RKO (cell line): ENCODE measurements around the gene SLC9A6.

ENCODE experiments used
- DNase-seq: peaks from one replicate; pipeline ENCODE4 v3.0.0-alpha.2; 2016; ENCODE audit warnings: low spot score

Gene SLC9A6

DNA sequence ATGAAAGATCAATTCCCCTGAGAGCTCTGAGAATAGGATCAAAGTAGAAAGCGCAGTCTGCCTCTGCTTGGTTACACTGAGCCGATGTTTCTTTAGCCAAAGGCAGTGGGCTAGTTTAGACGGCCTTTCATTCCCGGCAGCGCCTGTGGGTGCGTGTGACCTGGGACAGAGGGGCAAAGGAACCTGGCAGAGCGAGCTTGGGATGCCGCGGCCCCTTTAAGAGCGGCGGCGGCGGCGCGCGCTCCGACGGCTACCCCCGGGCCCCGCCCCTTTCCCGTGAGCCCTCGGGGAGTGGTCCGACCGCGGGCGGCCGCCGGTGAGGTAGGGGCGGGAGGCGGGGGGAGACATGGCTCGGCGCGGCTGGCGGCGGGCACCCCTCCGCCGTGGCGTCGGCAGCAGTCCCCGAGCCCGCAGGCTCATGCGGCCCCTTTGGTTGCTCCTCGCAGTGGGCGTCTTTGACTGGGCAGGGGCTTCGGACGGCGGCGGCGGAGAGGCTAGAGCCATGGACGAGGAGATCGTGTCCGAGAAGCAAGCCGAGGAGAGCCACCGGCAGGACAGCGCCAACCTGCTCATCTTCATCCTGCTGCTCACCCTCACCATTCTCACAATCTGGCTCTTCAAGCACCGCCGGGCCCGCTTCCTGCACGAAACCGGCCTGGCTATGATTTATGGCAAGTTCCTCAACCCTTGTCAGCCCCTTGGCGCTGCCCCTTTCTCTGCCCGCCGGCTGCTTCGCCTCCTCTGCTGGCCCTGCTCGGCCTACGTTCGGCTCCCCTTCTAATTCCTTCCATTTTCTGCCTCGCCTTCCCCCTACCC, at the start of gene SLC9A6:
SLC9A6 (plus strand) TSS at position 279 of the 816 bp plus-strand sequence; CDS start at position 503, 224 bp downstream.
- peak; percentile 62 for DNase-seq

GRCh38 chrX:135944486-135944885, 40.7 kb upstream of the SLC9A6 start:
- no peak for DNase-seq

GRCh38 chrX:135951291-135951690, 33.9 kb upstream of the SLC9A6 start:
- no peak for DNase-seq

DNA sequence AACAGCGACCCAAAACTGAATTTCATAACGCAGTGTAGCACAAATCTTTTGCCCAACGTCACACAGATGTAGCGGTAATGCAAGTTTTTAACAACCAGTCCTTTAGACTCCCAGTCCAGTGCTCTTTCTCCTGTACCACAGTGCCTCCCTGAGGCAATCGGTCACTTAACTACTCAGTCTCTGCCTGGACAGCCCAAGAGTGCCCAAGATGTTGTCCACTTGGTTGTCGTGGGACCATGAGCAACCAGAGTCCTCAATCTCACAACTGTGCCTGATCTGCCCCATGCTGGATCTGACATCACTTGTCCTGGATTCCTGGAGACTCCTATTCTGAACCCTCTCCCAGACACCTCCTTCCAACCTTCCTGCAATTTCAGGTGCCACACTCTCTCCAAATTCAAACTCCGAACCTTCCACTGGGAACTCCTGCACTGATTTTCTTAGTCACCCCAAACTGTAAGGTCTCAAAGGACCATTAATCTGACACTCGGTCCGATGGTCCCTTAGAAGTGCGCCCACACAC, 12.1 kb upstream of the SLC9A6 start:
- peak; percentile 62 for DNase-seq

- DNase-seq, result peak; percentile 83
Observed at GRCh38 chrX:135973548-135974278, 11.5 kb upstream of the SLC9A6 start, which contains the start of gene MMGT1. Gene MMGT1 (minus strand): TSS chrX:135973988. CDS start chrX:135973675, 313 bp downstream.

DNA sequence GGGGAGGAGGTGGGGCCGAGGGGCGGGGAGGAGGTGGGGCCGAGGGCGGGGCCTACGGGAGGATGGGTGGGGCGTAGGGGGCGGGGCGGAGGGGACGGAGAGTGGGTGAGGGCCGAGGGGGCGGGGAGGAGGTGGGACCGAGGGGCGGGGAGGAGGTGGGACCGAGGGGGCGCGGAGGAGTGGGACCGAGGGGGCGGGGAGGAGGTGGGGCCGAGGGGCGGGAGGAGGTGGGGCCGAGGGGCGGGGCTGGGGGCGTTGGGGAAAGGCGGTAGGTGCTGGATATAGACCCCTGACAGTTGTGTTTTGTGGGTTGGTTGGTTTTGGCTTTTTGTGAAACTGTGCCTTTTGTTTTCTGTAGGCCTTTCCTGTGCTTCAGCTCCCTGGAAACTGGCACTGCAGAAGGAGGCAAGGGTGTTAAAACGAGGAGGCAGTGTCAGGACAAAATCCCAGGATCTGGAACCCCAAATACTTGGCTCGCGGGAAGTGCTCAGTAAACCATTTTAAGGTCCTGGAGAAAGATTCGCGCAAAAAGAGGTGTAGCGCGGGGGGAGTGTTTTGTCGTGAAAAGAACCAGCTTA, 10.9 kb upstream of the SLC9A6 start:
- DNase-seq, result peak; percentile 15

GRCh38 chrX:135975421-135975820, 9.8 kb upstream of the SLC9A6 start:
- no peak for DNase-seq

DNA sequence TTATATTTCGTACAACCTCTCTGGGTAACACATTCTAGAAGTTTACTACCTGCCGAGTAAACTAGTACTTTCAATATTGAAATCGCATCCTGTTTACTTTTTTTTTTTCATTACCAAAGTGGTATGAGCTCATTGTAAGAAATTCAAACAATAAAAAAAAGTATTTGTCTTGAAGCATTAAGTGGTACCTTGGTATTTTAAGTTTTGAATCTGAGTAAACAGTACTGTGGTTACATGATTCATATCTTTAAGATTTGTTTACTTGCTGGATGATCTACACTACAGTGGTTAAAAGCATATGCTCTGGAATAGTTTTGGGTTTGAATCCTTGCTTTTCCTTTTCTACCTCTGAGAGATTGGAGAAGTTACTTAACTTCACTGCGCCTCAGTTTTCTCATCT, 7.6 kb upstream of the SLC9A6 start:
- peak; percentile 20 for DNase-seq

GRCh38 chrX:135981010-135981409, 4.2 kb upstream of the SLC9A6 start:
- DNase-seq, result no peak

GRCh38 chrX:135981668-135982067, 3.6 kb upstream of the SLC9A6 start:
- DNase-seq, result no peak

DNA sequence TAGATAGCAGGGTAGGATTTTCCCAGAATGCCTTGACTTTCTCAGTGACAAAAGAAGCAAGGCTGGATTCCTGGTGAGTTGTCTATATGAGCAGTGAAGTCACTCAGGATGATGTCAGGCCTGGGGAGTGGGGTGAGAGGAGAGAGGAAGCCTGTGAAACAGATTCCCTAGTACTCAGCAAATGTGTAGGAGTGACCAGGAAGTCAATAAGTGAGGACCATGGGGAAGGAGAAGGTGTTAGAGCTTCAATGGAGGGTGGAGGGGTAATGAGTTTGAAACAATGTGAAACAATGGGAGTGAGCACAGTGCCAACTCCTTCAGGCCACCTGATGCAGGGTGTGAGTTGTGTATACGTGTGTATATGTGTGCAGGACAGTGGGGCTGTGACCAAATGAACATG, 2.4 kb upstream of the SLC9A6 start:
- DNase-seq, result no peak

- DNase-seq, result no peak
Observed at GRCh38 chrX:135984256-135984655, 979 bp upstream of the SLC9A6 start.

DNA sequence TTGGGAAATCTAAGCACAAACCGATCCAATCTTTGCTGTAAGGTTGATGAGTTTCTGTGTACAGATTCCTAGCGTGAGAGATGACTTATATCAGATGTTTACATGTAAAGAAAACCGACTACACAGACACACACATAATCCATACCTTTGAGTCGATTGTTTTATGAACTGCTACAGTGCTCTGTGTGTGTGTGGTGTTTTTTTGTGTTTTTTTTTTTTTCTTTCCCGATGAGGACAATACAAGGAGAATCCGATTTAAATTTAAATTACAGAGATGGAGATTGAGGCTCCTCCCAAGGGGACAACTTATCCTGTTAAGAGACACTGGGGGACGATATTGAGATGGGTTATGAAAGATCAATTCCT, 461 bp upstream of the SLC9A6 start:
- no peak for DNase-seq

DNA sequence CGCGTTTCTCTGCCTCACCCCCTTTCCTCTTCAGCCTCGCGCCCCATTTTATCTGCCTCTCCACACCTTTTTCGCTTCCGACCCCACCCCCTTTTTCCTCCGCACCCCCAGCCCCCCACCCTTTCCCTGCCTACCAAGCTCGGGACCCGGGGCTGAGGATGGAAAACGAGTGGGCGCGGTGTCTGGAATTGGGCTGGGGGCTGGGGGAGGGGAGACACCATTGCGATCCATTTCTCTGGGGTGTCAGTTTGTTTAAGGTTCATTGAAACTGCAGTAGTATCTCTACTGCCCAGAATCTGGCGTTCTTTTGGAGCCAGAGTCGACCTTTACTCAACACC, 707 bp downstream of the SLC9A6 start:
- DNase-seq, result no peak

DNA sequence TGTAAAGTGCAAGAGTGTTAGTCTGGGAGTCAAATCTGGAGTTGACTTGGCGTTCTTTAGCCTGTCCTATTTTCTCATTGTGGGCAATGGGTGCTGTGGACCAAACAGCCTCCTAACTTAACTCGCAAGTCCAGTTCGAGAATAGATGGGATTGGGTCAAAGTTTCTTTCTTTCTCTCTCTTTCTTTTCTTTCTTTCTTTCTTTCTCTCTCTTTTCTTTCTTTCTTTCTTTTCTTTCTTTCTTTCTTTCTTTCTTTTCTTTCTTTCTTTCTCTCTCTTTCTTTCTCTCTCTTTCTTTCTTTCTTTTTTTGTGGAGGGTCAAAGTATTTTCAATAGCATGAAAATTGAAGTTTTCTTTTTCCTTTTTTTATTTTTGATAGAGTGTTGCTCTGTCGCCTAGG, 3.0 kb downstream of the SLC9A6 start:
- DNase-seq, result no peak

DNA sequence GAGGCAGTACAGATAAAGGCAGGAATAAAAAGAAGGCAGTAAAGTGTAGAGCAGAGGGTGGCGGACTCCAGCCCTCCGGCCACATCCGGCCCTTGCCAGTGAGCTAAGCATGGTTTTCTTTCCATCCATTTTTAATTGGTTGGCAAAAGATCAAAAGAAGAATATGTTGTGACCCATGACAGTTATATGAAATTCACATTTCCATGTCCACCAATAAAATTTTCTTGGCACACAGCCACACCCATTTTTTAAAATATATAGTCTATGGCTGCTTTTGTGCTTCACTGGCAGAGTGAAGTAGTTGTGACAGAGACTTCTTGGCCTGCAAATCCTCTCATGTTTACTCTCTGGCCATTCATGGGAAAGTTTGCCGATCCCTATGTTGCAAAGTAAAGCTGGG, 29.8 kb downstream of the SLC9A6 start:
- no peak for DNase-seq

GRCh38 chrX:136016881-136017280, 31.6 kb downstream of the SLC9A6 start:
- DNase-seq, result no peak

GRCh38 chrX:136019226-136019625, 34.0 kb downstream of the SLC9A6 start:
- DNase-seq, result no peak

- no peak for DNase-seq
Observed at GRCh38 chrX:136021160-136021559, 35.9 kb downstream of the SLC9A6 start.

- no peak for DNase-seq
Observed at GRCh38 chrX:136021903-136022302, 36.7 kb downstream of the SLC9A6 start.

- DNase-seq, result no peak
Observed at GRCh38 chrX:136025091-136025490, 39.9 kb downstream of the SLC9A6 start.

DNA sequence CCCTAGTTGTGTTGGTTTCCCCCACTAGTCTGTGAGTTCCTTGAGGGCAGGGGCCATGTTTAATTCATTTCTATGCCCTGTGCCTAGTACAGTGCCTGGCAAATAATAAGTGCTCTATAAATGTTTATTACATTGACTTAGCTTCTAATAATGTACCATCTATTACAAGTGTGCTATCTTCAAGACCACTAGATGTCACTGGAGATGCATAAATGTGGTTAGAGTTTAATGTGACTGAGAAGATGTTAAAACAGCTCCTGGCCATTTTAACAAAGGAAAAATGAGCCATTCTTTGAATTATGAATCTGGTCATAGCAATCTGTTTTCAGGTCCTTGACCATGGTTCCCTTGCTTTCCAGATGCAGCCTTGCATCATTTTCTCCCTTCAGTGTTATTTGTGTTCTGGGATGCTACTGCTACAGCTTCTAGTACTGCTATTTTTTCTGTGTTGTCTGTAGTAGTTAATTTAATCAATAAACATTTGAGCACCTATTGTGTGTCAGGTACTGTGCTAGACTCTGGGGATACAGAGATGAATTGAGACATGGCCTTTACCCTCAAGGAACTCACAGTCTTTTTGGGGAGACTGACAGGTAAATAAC, 43.2 kb downstream of the SLC9A6 start:
- DNase-seq, result peak; percentile 74
